ENCODE results near the gene HSPB9.

The HSPB9 gene

GRCh38 chr17:42129109-42129837 lies 6.7 kb downstream of the HSPB9 start:
- H3K4me3 ChIP-seq (ENCODE audit: low read depth, low read length) = no peak overlapping the region
- TF ChIP-seq MYC (IDR thresholded peaks at IDR 0.05; ENCODE audit: low read depth, low read length) = no peak
- no peak for TF ChIP-seq CTCF (IDR thresholded peaks at IDR 0.05; ENCODE audit: low read depth, low read length)
- TF ChIP-seq MAX (IDR thresholded peaks at IDR 0.05; ENCODE audit: low read depth, low read length) = no peak
- TF ChIP-seq POLR2A (IDR thresholded peaks at IDR 0.05; ENCODE audit: extremely low read depth, insufficient read length) = no peak
- DNase-seq (ENCODE audit: low read depth) = no peak

- H3K4me3 ChIP-seq (ENCODE audit: low read depth, low read length) = no peak overlapping the region
- TF ChIP-seq MYC (IDR thresholded peaks at IDR 0.05; ENCODE audit: low read depth, low read length) (no peak), POLR2A (IDR thresholded peaks at IDR 0.05; ENCODE audit: extremely low read depth, insufficient read length) (no peak), CTCF (IDR thresholded peaks at IDR 0.05; ENCODE audit: low read depth, low read length) (no peak), MAX (IDR thresholded peaks at IDR 0.05; ENCODE audit: low read depth, low read length) (no peak)
- DNase-seq (ENCODE audit: low read depth) = no peak
Observed at GRCh38 chr17:42130310-42130936, 7.8 kb downstream of the HSPB9 start.

- TF ChIP-seq POLR2A (IDR thresholded peaks at IDR 0.05; ENCODE audit: extremely low read depth, insufficient read length) = no peak
- TF ChIP-seq MYC (IDR thresholded peaks at IDR 0.05; ENCODE audit: low read depth, low read length) = no peak
- TF ChIP-seq CTCF (IDR thresholded peaks at IDR 0.05; ENCODE audit: low read depth, low read length) = no peak
- TF ChIP-seq MAX (IDR thresholded peaks at IDR 0.05; ENCODE audit: low read depth, low read length) = no peak
- H3K4me3 ChIP-seq (ENCODE audit: low read depth, low read length) = no peak overlapping the region
- no peak for DNase-seq (ENCODE audit: low read depth)
Observed at GRCh38 chr17:42131232-42131631, 8.6 kb downstream of the HSPB9 start.

GRCh38 chr17:42131981-42132432 lies 9.4 kb downstream of the HSPB9 start:
- TF ChIP-seq POLR2A (IDR thresholded peaks at IDR 0.05; ENCODE audit: extremely low read depth, insufficient read length) (no peak), MAX (IDR thresholded peaks at IDR 0.05; ENCODE audit: low read depth, low read length) (no peak), MYC (IDR thresholded peaks at IDR 0.05; ENCODE audit: low read depth, low read length) (no peak), CTCF (IDR thresholded peaks at IDR 0.05; ENCODE audit: low read depth, low read length) (no peak)
- no peak overlapping the region for H3K4me3 ChIP-seq (ENCODE audit: low read depth, low read length)
- no peak for DNase-seq (ENCODE audit: low read depth)

GRCh38 chr17:42132941-42133340 lies 10.3 kb downstream of the HSPB9 start:
- H3K4me3 ChIP-seq (ENCODE audit: low read depth, low read length) = no peak overlapping the region
- DNase-seq (ENCODE audit: low read depth) = peak; percentile 67
- TF ChIP-seq MAX (IDR thresholded peaks at IDR 0.05; ENCODE audit: low read depth, low read length) (0 out of 2 replicates have a peak, but pooled peaks have one; percentile 28), POLR2A (IDR thresholded peaks at IDR 0.05; ENCODE audit: extremely low read depth, insufficient read length) (no peak)

- H3K4me3 ChIP-seq (ENCODE audit: low read depth, low read length) = no peak overlapping the region
- TF ChIP-seq MYC (IDR thresholded peaks at IDR 0.05; ENCODE audit: low read depth, low read length) = no peak
- TF ChIP-seq MAX (IDR thresholded peaks at IDR 0.05; ENCODE audit: low read depth, low read length) = no peak
- TF ChIP-seq CTCF (IDR thresholded peaks at IDR 0.05; ENCODE audit: low read depth, low read length) = no peak
- no peak for TF ChIP-seq POLR2A (IDR thresholded peaks at IDR 0.05; ENCODE audit: extremely low read depth, insufficient read length)
- DNase-seq (ENCODE audit: low read depth) = no peak
Observed at GRCh38 chr17:42133461-42134041, 10.9 kb downstream of the HSPB9 start.

Data from NB4 (cell line).